Measurements from ENCODE around the gene MLLT6.

- no peak for TF ChIP-seq POLR2AphosphoS5 (IDR thresholded peaks at IDR 0.05; ENCODE audit: insufficient read depth in 1 of 2, low read depth in 1 of 2)
- TF ChIP-seq, protein P1, sequence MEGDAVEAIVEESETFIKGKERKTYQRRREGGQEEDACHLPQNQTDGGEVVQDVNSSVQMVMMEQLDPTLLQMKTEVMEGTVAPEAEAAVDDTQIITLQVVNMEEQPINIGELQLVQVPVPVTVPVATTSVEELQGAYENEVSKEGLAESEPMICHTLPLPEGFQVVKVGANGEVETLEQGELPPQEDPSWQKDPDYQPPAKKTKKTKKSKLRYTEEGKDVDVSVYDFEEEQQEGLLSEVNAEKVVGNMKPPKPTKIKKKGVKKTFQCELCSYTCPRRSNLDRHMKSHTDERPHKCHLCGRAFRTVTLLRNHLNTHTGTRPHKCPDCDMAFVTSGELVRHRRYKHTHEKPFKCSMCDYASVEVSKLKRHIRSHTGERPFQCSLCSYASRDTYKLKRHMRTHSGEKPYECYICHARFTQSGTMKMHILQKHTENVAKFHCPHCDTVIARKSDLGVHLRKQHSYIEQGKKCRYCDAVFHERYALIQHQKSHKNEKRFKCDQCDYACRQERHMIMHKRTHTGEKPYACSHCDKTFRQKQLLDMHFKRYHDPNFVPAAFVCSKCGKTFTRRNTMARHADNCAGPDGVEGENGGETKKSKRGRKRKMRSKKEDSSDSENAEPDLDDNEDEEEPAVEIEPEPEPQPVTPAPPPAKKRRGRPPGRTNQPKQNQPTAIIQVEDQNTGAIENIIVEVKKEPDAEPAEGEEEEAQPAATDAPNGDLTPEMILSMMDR (IDR thresholded peaks at IDR 0.05): no peak
These were observed 56.5 kb downstream of the MLLT6 start for GRCh38 chr17:38761612-38762011.
